ENCODE data around the gene CITED1. TPM values are rescaled to one million over a fixed set of nuclear protein-coding genes. Genes with fewer than 3 reads are reported as not detected.
A peak's percentile ranks its signal among the peaks of the same experiment; 100 is the strongest.

The CITED1 gene, protein sequence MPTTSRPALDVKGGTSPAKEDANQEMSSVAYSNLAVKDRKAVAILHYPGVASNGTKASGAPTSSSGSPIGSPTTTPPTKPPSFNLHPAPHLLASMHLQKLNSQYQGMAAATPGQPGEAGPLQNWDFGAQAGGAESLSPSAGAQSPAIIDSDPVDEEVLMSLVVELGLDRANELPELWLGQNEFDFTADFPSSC
- not detected for total RNA-seq

DNA sequence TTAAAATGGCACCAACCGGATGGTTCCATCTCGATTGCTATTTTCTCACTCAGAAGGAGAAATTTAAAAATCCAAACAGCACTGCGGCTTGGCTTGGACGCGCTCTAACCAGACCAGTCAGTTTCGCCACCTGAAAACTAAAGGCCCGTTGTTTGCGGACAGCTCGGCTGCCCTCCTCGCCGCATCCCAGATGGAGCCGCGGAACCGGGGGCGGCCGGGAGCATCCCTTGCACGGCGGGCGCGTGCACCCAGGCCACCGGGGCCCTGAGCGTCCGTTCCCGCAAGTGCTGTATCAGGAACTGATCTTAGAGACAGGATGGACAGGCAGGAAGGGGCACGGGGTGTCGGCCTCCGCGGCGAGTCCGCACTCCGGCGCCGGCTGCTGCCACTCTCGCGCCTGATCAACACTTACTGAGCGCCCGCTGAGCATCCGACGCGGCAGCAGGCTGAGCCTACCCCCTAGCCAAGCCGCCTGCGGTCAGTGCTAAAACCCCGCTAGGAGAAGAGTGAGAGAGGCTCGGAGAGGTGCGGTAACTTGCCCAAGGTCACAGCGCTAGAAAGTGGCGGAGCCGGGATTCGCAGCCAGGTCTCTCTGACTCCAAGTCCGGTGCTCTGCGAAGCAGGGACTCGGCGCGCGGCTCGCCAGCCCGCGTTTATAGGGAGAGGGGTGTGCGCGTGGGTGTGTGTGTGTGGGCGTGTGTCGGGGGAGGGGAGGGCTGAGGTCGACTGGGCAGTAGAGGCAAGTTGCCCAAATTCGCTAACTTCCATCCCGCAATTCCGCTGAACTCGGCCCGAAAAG, at the start of gene CITED1:
TSS of gene CITED1 (minus strand) at position 629 of the 799 bp plus-strand sequence. CDS start 3,045 bp downstream, outside the sequence.
- Mint-ChIP-seq H3K36me3 (ENCODE audit: low read depth) (no peaks in the 10 kb centered on the region), H3K4me3 (peak within 1 kb of the TSS; percentile 67), H3K27me3 (ENCODE audit: low read depth) (peaks cover 61% of the 10 kb centered on the region), H3K4me1 (ENCODE audit: low read depth) (peaks cover 28% of the 10 kb centered on the region), H3K9me3 (ENCODE audit: insufficient read depth) (no peaks in the 10 kb centered on the region), H3K27ac (no peak within 1 kb of the TSS)
- ATAC-seq (peak; percentile 55), DNase-seq (no peak)
- POLR2A ChIA-PET: interaction anchor here (0.9 kb wide), 1 partner anchor 28 kb away, joined by 3 read pairs; the partner anchor contains the start of gene RPS4X
- CTCF ChIA-PET: no interaction called here

DNA sequence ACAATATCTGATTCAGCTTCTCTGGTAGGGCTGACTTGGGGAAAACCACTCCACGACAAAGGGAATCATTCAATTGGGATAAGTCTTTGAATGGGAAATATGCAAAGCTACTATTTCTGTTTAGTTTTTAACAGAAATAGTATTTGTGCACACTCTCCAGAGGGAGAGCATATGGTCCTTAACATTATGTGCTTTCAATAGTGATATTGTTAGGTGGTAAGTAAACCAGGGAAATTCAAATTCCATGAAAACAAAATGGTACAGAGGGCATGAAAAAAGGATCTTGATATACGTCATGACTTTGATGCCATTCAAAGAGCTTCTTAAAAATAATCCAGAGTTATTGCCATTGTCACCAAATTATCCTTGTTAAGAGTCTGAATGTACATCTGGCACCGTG, 47.1 kb upstream of the CITED1 start:
- ATAC-seq (no peak), DNase-seq (no peak)
- Mint-ChIP-seq H3K4me1 (ENCODE audit: low read depth) (no peaks in the 10 kb centered on the region), H3K27ac (no peak overlapping the region), H3K36me3 (ENCODE audit: low read depth) (peaks cover 7% of the 10 kb centered on the region), H3K9me3 (ENCODE audit: insufficient read depth) (no peaks in the 10 kb centered on the region), H3K4me3 (no peak overlapping the region), H3K27me3 (ENCODE audit: low read depth) (no peaks in the 10 kb centered on the region)
- POLR2A ChIA-PET: no interaction called here
- CTCF ChIA-PET: no interaction called here

DNA sequence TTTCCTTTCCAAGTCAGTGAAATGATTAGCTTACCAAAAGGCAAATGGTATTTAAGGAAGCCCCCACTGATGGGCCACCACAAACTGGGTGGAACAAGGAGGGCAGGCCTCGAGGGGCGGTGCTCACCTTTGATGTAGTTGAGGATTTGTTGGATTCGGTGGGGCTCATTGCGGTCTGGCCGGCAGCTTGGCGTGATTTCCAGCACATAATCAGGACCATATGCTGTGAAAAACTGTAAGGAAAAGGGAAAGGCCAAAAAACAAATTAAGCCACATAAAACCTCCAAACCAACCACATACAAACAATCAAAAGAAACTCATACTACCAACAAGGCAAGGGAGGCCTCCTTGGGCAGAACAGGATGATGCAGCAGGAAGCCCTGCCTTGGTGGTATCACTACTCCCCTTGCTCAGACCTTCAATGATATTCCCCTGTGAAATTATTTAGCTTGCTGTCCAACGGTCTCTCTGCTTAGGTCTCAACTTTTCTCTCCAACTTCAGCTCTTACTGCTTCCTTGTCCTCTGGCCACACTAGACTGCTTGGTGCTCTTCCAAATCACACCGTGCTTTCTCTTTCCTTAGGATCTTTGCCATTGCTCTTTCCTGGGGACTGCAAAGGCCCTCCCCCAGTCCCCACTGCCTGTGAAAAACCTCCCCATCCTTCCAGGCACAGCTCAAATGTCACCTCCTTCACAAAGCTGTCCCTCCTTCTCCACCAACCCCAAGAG, 46.1 kb upstream of the CITED1 start:
- CTCF ChIA-PET: no interaction called here
- no peaks in the 10 kb centered on the region for H3K9me3 Mint-ChIP-seq (ENCODE audit: insufficient read depth)

DNA sequence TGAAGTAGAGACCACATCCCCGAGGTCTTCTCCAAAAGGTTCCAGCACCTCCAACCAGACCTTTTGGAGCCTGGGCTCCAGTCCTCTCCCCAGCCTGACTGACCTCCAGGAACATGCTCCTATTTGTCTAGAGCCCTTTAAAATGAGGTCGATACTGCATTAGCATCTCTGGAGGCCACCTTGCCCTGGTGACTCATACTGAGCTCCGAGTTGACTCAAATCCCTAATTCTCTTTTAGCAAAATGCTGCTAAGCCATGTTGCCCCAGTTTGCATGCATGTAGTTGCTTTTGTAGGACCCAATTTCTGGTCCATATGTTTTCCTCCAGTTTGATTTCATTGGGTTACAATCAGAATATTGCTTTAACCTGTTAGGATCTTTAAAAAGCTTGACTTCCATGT, 43.5 kb upstream of the CITED1 start:
- POLR2A ChIA-PET: no interaction called here

More for the DNA sequence above, 46.1 kb upstream of the CITED1 start:
- no peaks in the 10 kb centered on the region for H3K27me3 Mint-ChIP-seq (ENCODE audit: low read depth)
- H3K27ac Mint-ChIP-seq: no peak overlapping the region
- peaks cover 7% of the 10 kb centered on the region for H3K36me3 Mint-ChIP-seq (ENCODE audit: low read depth)
- no peaks in the 10 kb centered on the region for H3K4me1 Mint-ChIP-seq (ENCODE audit: low read depth)
- POLR2A ChIA-PET: no interaction called here
- DNase-seq (no peak), ATAC-seq (no peak)
- H3K4me3 Mint-ChIP-seq: no peak overlapping the region

DNA sequence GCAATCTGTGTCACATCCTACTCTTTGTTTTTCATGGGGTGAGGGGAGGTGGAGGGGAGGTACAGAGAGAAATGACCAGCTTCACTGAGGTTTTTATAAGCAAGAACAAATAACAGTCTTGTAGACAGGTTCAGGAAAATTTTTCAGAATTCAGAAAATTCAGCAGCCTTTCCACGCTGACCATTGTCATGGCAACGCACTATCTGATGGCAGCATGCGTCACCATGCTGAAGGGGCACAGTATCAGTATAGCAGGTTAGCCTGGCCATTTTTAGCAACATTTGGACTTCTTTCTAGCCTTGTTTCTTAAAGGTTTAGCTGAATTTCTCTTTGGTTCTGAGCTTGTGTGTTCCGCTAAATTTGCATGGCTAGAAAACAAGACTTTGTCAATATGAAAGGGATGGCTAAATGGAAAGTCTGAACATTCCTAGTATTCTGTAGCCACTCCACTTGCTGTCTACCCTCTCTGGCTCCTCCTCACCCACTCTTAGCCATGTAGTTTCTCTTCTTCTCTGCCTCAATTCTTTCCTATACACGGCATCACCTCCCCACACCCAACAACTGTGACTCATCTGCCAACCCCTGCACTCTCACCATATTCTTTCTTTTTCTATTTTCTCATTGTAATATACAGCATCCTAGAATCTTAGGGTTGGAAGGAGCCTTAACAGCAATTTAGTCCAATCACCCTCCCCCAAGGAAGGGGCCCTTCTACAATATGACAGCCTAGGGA, 42.7 kb upstream of the CITED1 start:
- Mint-ChIP-seq H3K4me1 (ENCODE audit: low read depth) (no peaks in the 10 kb centered on the region), H3K27me3 (ENCODE audit: low read depth) (no peaks in the 10 kb centered on the region), H3K27ac (no peak overlapping the region), H3K4me3 (no peak overlapping the region), H3K36me3 (ENCODE audit: low read depth) (peaks cover 7% of the 10 kb centered on the region), H3K9me3 (ENCODE audit: insufficient read depth) (no peaks in the 10 kb centered on the region)
- DNase-seq: no peak
- POLR2A ChIA-PET: no interaction called here
- CTCF ChIA-PET: no interaction called here
- ATAC-seq: no peak

More for the DNA sequence above, 43.5 kb upstream of the CITED1 start:
- CTCF ChIA-PET: no interaction called here
- Mint-ChIP-seq H3K27me3 (ENCODE audit: low read depth) (no peaks in the 10 kb centered on the region), H3K9me3 (ENCODE audit: insufficient read depth) (no peaks in the 10 kb centered on the region), H3K36me3 (ENCODE audit: low read depth) (peaks cover 7% of the 10 kb centered on the region), H3K4me3 (no peak overlapping the region), H3K4me1 (ENCODE audit: low read depth) (no peaks in the 10 kb centered on the region), H3K27ac (no peak overlapping the region)
- ATAC-seq (no peak), DNase-seq (no peak)

DNA sequence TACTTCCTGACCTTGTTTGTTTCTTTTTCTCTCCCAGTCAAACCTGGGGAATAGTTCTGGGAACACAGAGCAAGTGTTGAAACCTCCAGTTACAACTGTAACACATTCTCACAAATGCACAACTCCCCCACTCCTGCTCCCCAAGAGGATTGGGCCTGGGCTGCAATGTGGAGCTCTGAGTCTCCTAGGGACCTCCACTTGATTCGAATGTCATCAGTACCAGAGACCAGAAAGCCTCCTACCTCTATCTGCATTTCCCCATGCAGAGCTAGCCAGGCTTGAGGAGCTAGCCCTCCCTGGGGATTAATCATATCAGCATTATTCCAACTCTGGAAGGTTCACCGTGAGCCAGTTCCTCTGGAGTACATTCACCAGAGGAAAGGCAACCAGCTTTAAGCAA, 41.7 kb upstream of the CITED1 start:
- Mint-ChIP-seq H3K4me3 (no peak overlapping the region), H3K9me3 (ENCODE audit: insufficient read depth) (no peaks in the 10 kb centered on the region), H3K36me3 (ENCODE audit: low read depth) (peaks cover 7% of the 10 kb centered on the region), H3K27me3 (ENCODE audit: low read depth) (no peaks in the 10 kb centered on the region), H3K27ac (no peak overlapping the region), H3K4me1 (ENCODE audit: low read depth) (no peaks in the 10 kb centered on the region)
- CTCF ChIA-PET: no interaction called here
- DNase-seq (no peak), ATAC-seq (no peak)
- POLR2A ChIA-PET: no interaction called here

DNA sequence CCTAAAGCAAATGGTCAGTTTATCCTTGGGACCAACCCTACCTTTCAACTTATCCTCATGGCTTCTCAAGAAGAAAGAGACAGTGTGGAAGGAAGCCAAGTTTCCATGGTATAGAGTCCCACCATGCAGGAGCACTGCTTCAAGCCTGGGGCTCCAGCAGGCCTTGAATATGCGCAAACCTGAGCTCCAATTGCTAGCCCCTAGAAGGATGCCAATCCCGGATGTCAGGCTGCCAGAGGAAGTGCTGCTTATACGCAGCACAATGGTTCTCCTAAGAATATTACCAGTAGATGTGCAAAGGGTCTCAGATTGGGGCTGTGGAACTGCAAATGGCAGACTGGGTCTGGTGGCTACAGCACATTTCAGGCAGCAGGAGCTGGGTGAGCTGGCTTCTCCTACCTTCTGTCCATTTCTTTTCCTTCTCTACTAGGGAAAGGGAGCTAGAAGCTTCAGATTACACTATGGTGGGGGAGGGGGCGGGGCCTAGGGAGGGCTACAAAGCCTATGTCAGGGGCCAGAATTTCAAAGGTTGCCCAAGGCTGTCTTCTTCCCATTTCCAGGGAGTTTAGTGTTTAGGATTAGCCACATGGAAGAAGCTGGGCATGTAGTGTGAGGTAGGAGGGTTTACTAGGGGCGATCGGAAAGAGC, 40.7 kb upstream of the CITED1 start:
- peaks cover 7% of the 10 kb centered on the region for H3K36me3 Mint-ChIP-seq (ENCODE audit: low read depth)
- no peaks in the 10 kb centered on the region for H3K27me3 Mint-ChIP-seq (ENCODE audit: low read depth)
- H3K4me3 Mint-ChIP-seq: no peak overlapping the region
- ATAC-seq: no peak
- ChIA-PET POLR2A (no interaction called here), CTCF (no interaction called here)
- no peak overlapping the region for H3K27ac Mint-ChIP-seq
- no peak for DNase-seq
- H3K4me1 Mint-ChIP-seq (ENCODE audit: low read depth): no peaks in the 10 kb centered on the region
- no peaks in the 10 kb centered on the region for H3K9me3 Mint-ChIP-seq (ENCODE audit: insufficient read depth)

DNA sequence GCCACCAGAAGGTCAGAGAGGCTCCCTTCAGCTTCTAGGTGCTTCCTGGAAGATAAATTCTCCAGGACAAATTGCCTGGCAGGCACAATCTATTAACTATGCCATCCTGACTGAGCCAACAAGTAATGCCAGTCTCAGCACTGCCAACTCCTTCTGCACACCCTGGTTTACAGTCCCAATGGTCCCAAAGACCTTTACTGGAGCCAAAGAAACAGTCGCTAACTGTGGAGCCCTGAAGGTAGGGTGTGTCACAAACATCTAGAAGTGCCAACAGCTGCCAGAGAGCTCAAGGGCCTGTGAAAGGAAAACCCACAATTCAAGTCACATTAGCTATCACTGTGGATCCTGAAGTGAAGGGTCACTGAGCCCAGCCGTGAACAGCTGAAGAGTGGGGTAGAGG, 34.9 kb upstream of the CITED1 start:
- H3K27me3 Mint-ChIP-seq (ENCODE audit: low read depth): no peaks in the 10 kb centered on the region
- no peaks in the 10 kb centered on the region for H3K4me1 Mint-ChIP-seq (ENCODE audit: low read depth)
- ChIA-PET POLR2A (interaction anchor here (0.5 kb wide), 1 partner anchor 15 kb away, joined by 3 read pairs; no protein-coding TSS in a partner anchor), CTCF (interaction anchor here (1.8 kb wide), 1 partner anchor 63 kb away, joined by 4 read pairs; the partner anchor contains the start of gene RPS4X)
- DNase-seq: no peak
- no peaks in the 10 kb centered on the region for H3K9me3 Mint-ChIP-seq (ENCODE audit: insufficient read depth)
- no peak for ATAC-seq
- no peak overlapping the region for H3K27ac Mint-ChIP-seq
- no peak overlapping the region for H3K4me3 Mint-ChIP-seq
- peaks cover 2% of the 10 kb centered on the region for H3K36me3 Mint-ChIP-seq (ENCODE audit: low read depth)

DNA sequence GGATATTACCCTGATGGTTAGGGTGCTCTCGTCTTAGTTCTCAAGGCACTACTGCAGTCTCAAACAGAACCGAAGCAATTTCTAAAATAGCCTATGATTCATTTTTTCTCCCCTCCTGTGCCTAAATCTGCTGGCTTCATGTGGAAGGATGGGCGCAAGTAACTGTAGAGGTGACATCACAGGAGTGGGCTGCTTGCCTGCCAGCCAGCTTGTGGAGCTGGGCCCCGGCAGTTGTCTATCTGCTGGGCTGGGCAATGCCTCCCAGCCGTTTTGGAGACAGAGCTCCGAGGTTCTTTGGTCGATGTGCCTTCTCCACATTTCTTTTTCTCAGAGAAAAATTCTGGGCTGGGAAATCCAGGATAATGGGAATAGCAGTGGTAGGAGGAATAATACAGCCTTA, 34.3 kb upstream of the CITED1 start:
- ChIA-PET POLR2A (interaction anchor here (0.5 kb wide), 1 partner anchor 15 kb away, joined by 3 read pairs; no protein-coding TSS in a partner anchor), CTCF (no interaction called here)
- no peaks in the 10 kb centered on the region for H3K4me1 Mint-ChIP-seq (ENCODE audit: low read depth)
- DNase-seq: no peak
- H3K4me3 Mint-ChIP-seq: no peak overlapping the region
- H3K36me3 Mint-ChIP-seq (ENCODE audit: low read depth): peaks cover 2% of the 10 kb centered on the region
- no peaks in the 10 kb centered on the region for H3K9me3 Mint-ChIP-seq (ENCODE audit: insufficient read depth)
- no peaks in the 10 kb centered on the region for H3K27me3 Mint-ChIP-seq (ENCODE audit: low read depth)
- ATAC-seq: no peak
- no peak overlapping the region for H3K27ac Mint-ChIP-seq

DNA sequence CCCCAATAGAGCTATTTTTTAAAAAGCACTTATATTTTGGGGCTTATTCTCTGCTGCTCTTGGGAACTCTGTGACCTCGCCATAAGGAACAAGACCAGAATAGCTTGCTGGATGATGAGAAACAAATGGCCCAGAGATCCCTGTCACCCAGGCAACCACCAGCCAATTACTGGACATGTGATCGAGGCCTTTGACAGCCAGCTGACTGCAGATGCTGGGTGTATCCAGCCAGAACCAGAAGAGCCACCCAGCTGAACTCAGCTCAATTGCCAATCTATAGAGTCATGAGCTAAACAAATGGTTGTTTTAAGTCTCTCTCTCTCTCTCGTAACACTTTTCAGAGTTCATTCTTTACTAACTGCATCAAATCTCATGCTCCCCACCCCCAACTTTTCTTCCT, 24.4 kb upstream of the CITED1 start:
- Mint-ChIP-seq H3K4me3 (no peak overlapping the region), H3K27ac (no peak overlapping the region), H3K4me1 (ENCODE audit: low read depth) (no peaks in the 10 kb centered on the region), H3K36me3 (ENCODE audit: low read depth) (peaks cover 5% of the 10 kb centered on the region), H3K27me3 (ENCODE audit: low read depth) (no peaks in the 10 kb centered on the region), H3K9me3 (ENCODE audit: insufficient read depth) (no peaks in the 10 kb centered on the region)
- ChIA-PET CTCF (no interaction called here), POLR2A (no interaction called here)
- ATAC-seq (no peak), DNase-seq (no peak)

DNA sequence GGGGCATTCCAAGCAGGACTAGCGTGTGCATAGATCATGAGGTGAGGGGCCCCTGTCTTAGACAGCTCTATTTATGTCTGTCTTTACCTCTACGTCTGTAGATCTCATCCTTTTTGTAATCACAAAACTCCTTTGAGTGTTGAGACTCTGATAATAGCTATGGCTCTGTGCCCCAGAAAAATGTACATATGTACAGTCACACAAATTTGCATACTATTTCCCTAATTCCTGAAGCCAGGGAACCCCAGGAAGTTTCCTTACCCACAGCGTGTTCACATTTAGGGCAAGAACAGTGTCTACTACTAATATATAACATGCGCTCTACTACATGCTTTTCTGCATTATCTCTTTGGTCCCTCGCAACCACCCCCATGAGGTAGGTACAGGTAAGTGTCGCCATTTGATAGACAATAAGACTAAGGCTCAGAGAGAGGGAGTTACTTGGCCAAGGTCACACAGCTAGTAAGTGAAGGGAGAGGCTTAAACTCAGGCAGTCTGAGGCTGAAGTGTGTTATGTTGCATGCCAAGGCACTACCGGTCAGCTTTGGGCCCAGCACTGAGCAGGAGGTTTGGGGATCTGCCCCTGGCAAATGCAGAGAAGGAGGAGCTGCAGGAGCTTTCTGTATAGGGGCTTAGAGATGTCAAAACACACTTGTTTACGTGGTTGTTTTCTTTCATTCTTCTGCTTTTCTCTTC, 21.0 kb upstream of the CITED1 start:
- DNase-seq (no peak), ATAC-seq (no peak)
- ChIA-PET POLR2A (no interaction called here), CTCF (no interaction called here)
- no peaks in the 10 kb centered on the region for H3K4me1 Mint-ChIP-seq (ENCODE audit: low read depth)
- H3K36me3 Mint-ChIP-seq (ENCODE audit: low read depth): peaks cover 3% of the 10 kb centered on the region
- no peaks in the 10 kb centered on the region for H3K9me3 Mint-ChIP-seq (ENCODE audit: insufficient read depth)
- no peak overlapping the region for H3K27ac Mint-ChIP-seq
- H3K27me3 Mint-ChIP-seq (ENCODE audit: low read depth): no peaks in the 10 kb centered on the region
- no peak overlapping the region for H3K4me3 Mint-ChIP-seq
